Measurements from ENCODE around the gene CDK5RAP1.

- TF ChIP-seq POLR2AphosphoS5 (IDR thresholded peaks at IDR 0.05) (no peak), POLR2A (IDR thresholded peaks at IDR 0.05) (no peak), CTCF (IDR thresholded peaks at IDR 0.05) (no peak)
These were observed 14.6 kb downstream of the CDK5RAP1 start for GRCh38 chr20:33386673-33387072.
